A673 (cell line): ENCODE measurements around the gene ZNF771. TPM values are rescaled to one million over a fixed set of nuclear protein-coding genes. Genes with fewer than 3 reads are reported as not detected.

Source experiments
- BruUV-seq: library from RNA; stranded (reverse); fragments of 400-500 nt; replicated peaks from 2 replicates; lab custom pipeline; 2021; lab: Mats Ljungman, UMichigan
- CTCF ChIA-PET: fragments of 300-600 bp; sonication (Branson Sonifier 250); formaldehyde crosslinking; loops from one replicate; lab custom pipeline; 2022; ENCODE audit warnings: antibody characterized with exemption; lab: Charles Lee
- POLR2A ChIA-PET: fragments of 300-600 bp; sonication (Branson Sonifier 250); formaldehyde crosslinking; loops from one replicate; lab custom pipeline; 2022; ENCODE audit warnings: antibody characterized with exemption; ENCODE audit not compliant: low non-redundant PET; lab: Charles Lee
- DNase-seq: peaks from one replicate; pipeline ENCODE4 v3.0.0-alpha.2; 2015; ENCODE audit warnings: low spot score
- H3K27ac ChIP-seq: fragments of 200-600 bp; sonication (generic); 2 replicates; pipeline ENCODE4 v1.5.1; 2016; ENCODE audit warnings: mixed run types, low read depth, mild to moderate bottlenecking, mixed read lengths, antibody characterized with exemption, low read length; ENCODE audit not compliant: poor library complexity, severe bottlenecking
- H3K27me3 ChIP-seq: fragments of 200-600 bp; sonication (generic); replicated peaks from 2 replicates; pipeline ENCODE4 v1.6.1; 2017; ENCODE audit warnings: mixed run types, low read depth, mild to moderate bottlenecking, mixed read lengths, antibody characterized with exemption, low read length; ENCODE audit not compliant: insufficient read depth, poor library complexity
- H3K36me3 ChIP-seq: fragments of 200-600 bp; sonication (generic); 2 replicates; pipeline ENCODE4 v1.6.1; 2016; ENCODE audit warnings: mixed run types, mild to moderate bottlenecking, mixed read lengths, antibody characterized with exemption, low read length; ENCODE audit not compliant: insufficient read depth, poor library complexity, severe bottlenecking
- H3K4me1 ChIP-seq: fragments of 200-600 bp; sonication (generic); 2 replicates; pipeline ENCODE4 v1.6.1; 2017; ENCODE audit warnings: mixed run types, mild to moderate bottlenecking, mixed read lengths, antibody characterized with exemption, low read length; ENCODE audit not compliant: insufficient read depth, poor library complexity, severe bottlenecking
- H3K4me3 ChIP-seq: fragments of 200-600 bp; sonication (generic); 2 replicates; pipeline ENCODE4 v1.5.1; 2016; ENCODE audit warnings: low read depth, mixed run types, mild to moderate bottlenecking, mixed read lengths, low read length; ENCODE audit not compliant: poor library complexity, severe bottlenecking
- H3K9me3 ChIP-seq: fragments of 200-600 bp; sonication (generic); 2 replicates; pipeline ENCODE4 v1.6.1; 2016; ENCODE audit warnings: mixed run types, low read depth, mild to moderate bottlenecking, mixed read lengths, antibody characterized with exemption, low read length; ENCODE audit not compliant: poor library complexity, severe bottlenecking
- CTCF ChIP-seq: fragments of 300-800, 200-600 bp; sonication (generic); conservative IDR thresholded peaks from 2 replicates; pipeline ENCODE4 v1.5.1; 2017; ENCODE audit warnings: low read depth, mild to moderate bottlenecking, antibody characterized with exemption, low read length, moderate library complexity, mixed read lengths
- EZH2 ChIP-seq: fragments of 200-600 bp; sonication (generic); IDR thresholded peaks from 2 replicates; pipeline ENCODE4 v1.6.1; 2017; ENCODE audit warnings: borderline replicate concordance, low read depth, mild to moderate bottlenecking, mixed read lengths, antibody characterized with exemption, low read length; ENCODE audit not compliant: poor library complexity, severe bottlenecking
- intact Hi-C: fragments of 100-400 bp; cut with micrococcal nuclease; formaldehyde crosslinking; loops from one replicate; pipeline ENCODE4 v1.10.0; 2022; ENCODE audit not compliant: unreplicated experiment
- total RNA-seq: library from RNA; stranded (reverse); gene quantifications from 2 replicates; pipeline ENCODE4 v1.2.3, GENCODE V29; 2021

The ZNF771 gene
- total RNA-seq, 1 experiment from 2014 or later, result 22.2 TPM

- Histone ChIP-seq H3K9me3 (no peaks in the 10 kb centered on the region), H3K27ac (no peak overlapping the region), H3K4me3 (no peak overlapping the region), H3K36me3 (no peaks in the 10 kb centered on the region), H3K27me3 (no peaks in the 10 kb centered on the region), H3K4me1 (peaks cover 6% of the 10 kb centered on the region)
- no peak for DNase-seq
- no TSS peak for BruUV-seq
- CTCF ChIA-PET, result no interaction called here
- intact Hi-C loops, result no loop called here
- POLR2A ChIA-PET, result no interaction called here
- TF ChIP-seq EZH2 (no peak), CTCF (no peak)
These were observed 27.2 kb upstream of the ZNF771 start for GRCh38 chr16:30380072-30380802.

GRCh38 chr16:30380803-30381208, 26.6 kb upstream of the ZNF771 start:
- intact Hi-C loops, result no loop called here
- TF ChIP-seq EZH2 (no peak), CTCF (no peak)
- Histone ChIP-seq H3K4me1 (peaks cover 6% of the 10 kb centered on the region), H3K9me3 (no peaks in the 10 kb centered on the region), H3K36me3 (no peaks in the 10 kb centered on the region), H3K27ac (no peak overlapping the region), H3K27me3 (no peaks in the 10 kb centered on the region), H3K4me3 (no peak overlapping the region)
- CTCF ChIA-PET, result no interaction called here
- POLR2A ChIA-PET, result no interaction called here
- no TSS peak for BruUV-seq
- no peak for DNase-seq

GRCh38 chr16:30381291-30382041, 25.9 kb upstream of the ZNF771 start:
- no TSS peak for BruUV-seq
- Histone ChIP-seq H3K27me3 (no peaks in the 10 kb centered on the region), H3K4me3 (no peak overlapping the region), H3K36me3 (no peaks in the 10 kb centered on the region), H3K9me3 (no peaks in the 10 kb centered on the region), H3K4me1 (peaks cover 6% of the 10 kb centered on the region), H3K27ac (no peak overlapping the region)
- intact Hi-C loops, result no loop called here
- TF ChIP-seq CTCF, result no peak
- no peak for TF ChIP-seq EZH2
- CTCF ChIA-PET, result no interaction called here
- no peak for DNase-seq
- POLR2A ChIA-PET, result no interaction called here
